A549 (cell line): ENCODE results near the gene SWSAP1. TPM values are rescaled to one million over a fixed set of nuclear protein-coding genes. Genes with fewer than 3 reads are reported as not detected.

Experiments
- ATAC-seq, 2 experiments: fragments of 200-7000 bp in 1 of 2; fragments of >200 bp in 1 of 2; cut with Nextera tagmentation in 1 of 2; cut with Tn5 transposase in 1 of 2; 3 replicates each; pipeline versions ENCODE4 v1.8.0 to v1.9.1; 2018 to 2020; ENCODE audit warnings: mild to moderate bottlenecking in 1 of 2, moderate library complexity in 1 of 2
- CTCF ChIA-PET: fragments of 300-600 bp; sonication (Branson Sonifier 250); formaldehyde crosslinking; extraction: SDS; loops from one replicate; lab custom pipeline; 2021; ENCODE audit warnings: antibody characterized with exemption, inconsistent platforms; lab: Yijun Ruan, JAX
- POLR2A ChIA-PET: fragments of 350-600 bp; formaldehyde crosslinking; extraction: SDS; loops from one replicate; lab custom pipeline; 2021; ENCODE audit warnings: antibody characterized with exemption, inconsistent platforms; lab: Yijun Ruan, JAX
- DNase-seq, 2 experiments: peaks; one replicate each; pipeline versions ENCODE4 v3.0.0 to v3.0.0-alpha.2; 2011 to 2016; ENCODE audit warnings: low read depth in 1 of 2, low spot score in 1 of 2
- FAIRE-seq: peaks from 2 replicates; lab custom pipeline; 2011; peaks lifted over from hg19 to GRCh38; lab: Jason Lieb, UNC
- H3K27ac ChIP-seq, 2 experiments: fragments of >200 bp; sonication (Bioruptor Twin); formaldehyde crosslinking; 3 replicates each; pipeline ENCODE4 v1.5.1; 2016 to 2017
- H3K4me1 ChIP-seq: fragments of >200 bp; sonication (Bioruptor Twin); formaldehyde crosslinking; 3 replicates; pipeline ENCODE4 v1.6.1; 2016
- H3K4me2 ChIP-seq: fragments of >200 bp; sonication (Bioruptor Twin); formaldehyde crosslinking; 3 replicates; pipeline ENCODE4 v1.6.1; 2016
- H3K4me3 ChIP-seq: fragments of >200 bp; sonication (Bioruptor Twin); formaldehyde crosslinking; 3 replicates; pipeline ENCODE4 v1.5.1; 2016
- H3K9me3 ChIP-seq: fragments of >200 bp; sonication (Bioruptor Twin); formaldehyde crosslinking; 3 replicates; pipeline ENCODE4 v1.6.1; 2016
- BCL3 ChIP-seq: fragments of >200 bp; sonication (Bioruptor Twin); formaldehyde crosslinking; IDR thresholded peaks from 3 replicates; pipeline ENCODE4 v1.6.1; 2016
- BHLHE40 ChIP-seq: IDR thresholded peaks from 2 replicates; pipeline ENCODE4 v1.6.1; 2012; ENCODE audit warnings: low read depth, low read length, inconsistent platforms
- CBX8 ChIP-seq: fragments of 200-600 bp; sonication (generic); IDR thresholded peaks from 2 replicates; pipeline ENCODE4 v1.6.1; 2016
- CEBPB ChIP-seq, 2 experiments: fragments of >200 bp in 1 of 2; sonication (Bioruptor Twin) in 1 of 2; formaldehyde crosslinking in 1 of 2; IDR thresholded peaks; 2 replicates each; pipeline ENCODE4 v1.6.1; 2012 to 2016
- EHMT2 ChIP-seq: fragments of 200-600 bp; sonication (generic); IDR thresholded peaks from 2 replicates; pipeline ENCODE4 v1.6.1; 2016; ENCODE audit warnings: antibody characterized with exemption, low read depth, mild to moderate bottlenecking, moderate library complexity
- ELK1 ChIP-seq: fragments of 150-350 bp; IDR thresholded peaks from 2 replicates; pipeline ENCODE4 v1.6.1; 2014; ENCODE audit warnings: low read depth, mild to moderate bottlenecking, low read length
- ESRRA ChIP-seq: fragments of 150-350 bp; IDR thresholded peaks from 2 replicates; pipeline ENCODE4 v1.6.1; 2014; ENCODE audit warnings: mild to moderate bottlenecking, low read length, borderline replicate concordance
- FOXS1 ChIP-seq: fragments of 250-450 bp; sonication (Bioruptor Pico); IDR thresholded peaks from 2 replicates; pipeline ENCODE4 v1.5.0; 2020; ENCODE audit warnings: mild to moderate bottlenecking, moderate library complexity
- HDAC2 ChIP-seq: fragments of 200-600 bp; sonication (generic); IDR thresholded peaks from 2 replicates; pipeline ENCODE4 v1.6.1; 2016
- HES2 ChIP-seq: fragments of >200 bp; sonication (Bioruptor Twin); formaldehyde crosslinking; IDR thresholded peaks from 2 replicates; pipeline ENCODE4 v1.6.1; 2016
- HOXA7 ChIP-seq: fragments of 250-450 bp; sonication (Bioruptor Pico); IDR thresholded peaks from 2 replicates; pipeline ENCODE4 v1.5.0; 2020; ENCODE audit warnings: mild to moderate bottlenecking, moderate library complexity
- HOXB13 ChIP-seq: fragments of 250-450 bp; sonication (Bioruptor Pico); IDR thresholded peaks from 2 replicates; pipeline ENCODE4 v1.5.0; 2020; ENCODE audit warnings: low read depth, mild to moderate bottlenecking, moderate library complexity
- HOXB5 ChIP-seq: fragments of 250-450 bp; sonication (Bioruptor Pico); IDR thresholded peaks from 2 replicates; pipeline ENCODE4 v1.5.0; 2020; ENCODE audit warnings: mild to moderate bottlenecking, moderate library complexity
- JUN ChIP-seq, 2 experiments: fragments of >200 bp; sonication (Bioruptor Twin); formaldehyde crosslinking; IDR thresholded peaks; 2 replicates in 1 of 2; 3 replicates in 1 of 2; pipeline ENCODE4 v1.6.1; 2016 to 2017
- KDM1A ChIP-seq: fragments of 200-600 bp; sonication (generic); IDR thresholded peaks from 2 replicates; pipeline ENCODE4 v1.6.1; 2016; ENCODE audit warnings: low read depth, mild to moderate bottlenecking
- KDM5A ChIP-seq: fragments of 200-600 bp; sonication (generic); IDR thresholded peaks from 2 replicates; pipeline ENCODE4 v1.6.1; 2016; ENCODE audit warnings: antibody characterized with exemption, mild to moderate bottlenecking
- MAX ChIP-seq: IDR thresholded peaks from 2 replicates; pipeline ENCODE4 v1.6.1; 2012
- NPAS2 ChIP-seq: fragments of 250-450 bp; sonication (Bioruptor Pico); IDR thresholded peaks from 2 replicates; pipeline ENCODE4 v1.8.0; 2022; ENCODE audit warnings: mild to moderate bottlenecking, moderate library complexity, borderline replicate concordance
- NR3C1 ChIP-seq: fragments of >200 bp; sonication (Bioruptor Twin); formaldehyde crosslinking; IDR thresholded peaks from 3 replicates; pipeline ENCODE4 v1.6.1; 2017
- PBX3 ChIP-seq: IDR thresholded peaks from 2 replicates; pipeline ENCODE4 v1.6.1; 2012
- PHF8 ChIP-seq: fragments of 200-600 bp; sonication (generic); IDR thresholded peaks from 2 replicates; pipeline ENCODE4 v1.6.1; 2016; ENCODE audit warnings: low read depth, mild to moderate bottlenecking, antibody characterized with exemption, moderate library complexity, borderline replicate concordance
- POLR2A ChIP-seq: IDR thresholded peaks from 2 replicates; pipeline ENCODE4 v1.6.1; 2012; ENCODE audit warnings: mild to moderate bottlenecking, low read length
- POLR2AphosphoS2 ChIP-seq: conservative IDR thresholded peaks from 2 replicates; pipeline ENCODE4 v1.6.1; 2012; ENCODE audit warnings: low read length, improper control_type of control experiment, inconsistent platforms
- RCOR1 ChIP-seq: fragments of 150-350 bp; IDR thresholded peaks from 2 replicates; pipeline ENCODE4 v1.6.1; 2014; ENCODE audit warnings: antibody characterized with exemption, low read length, low read depth
- REST ChIP-seq: fragments of 200-600 bp; sonication (generic); IDR thresholded peaks from 2 replicates; pipeline ENCODE4 v1.6.1; 2016; ENCODE audit warnings: antibody characterized with exemption, mild to moderate bottlenecking, moderate library complexity
- RFX5 ChIP-seq: fragments of 450-650 bp; IDR thresholded peaks from 2 replicates; pipeline ENCODE4 v1.7.1; 2014; ENCODE audit warnings: antibody characterized with exemption, mild to moderate bottlenecking, moderate library complexity
- SMC3 ChIP-seq: fragments of >200 bp; sonication (Bioruptor Twin); formaldehyde crosslinking; IDR thresholded peaks from 3 replicates; pipeline ENCODE4 v1.6.1; 2018; ENCODE audit warnings: inconsistent platforms
- TFCP2L1 ChIP-seq: fragments of 250-450 bp; sonication (Bioruptor Pico); IDR thresholded peaks from 2 replicates; pipeline ENCODE4 v1.5.0; 2021; ENCODE audit warnings: mild to moderate bottlenecking
- TP53 ChIP-seq: fragments of 250-450 bp; sonication (Bioruptor Pico); IDR thresholded peaks from 2 replicates; pipeline ENCODE4 v1.5.0; 2021; ENCODE audit warnings: mild to moderate bottlenecking, moderate library complexity
- USF2 ChIP-seq: fragments of 450-650 bp; IDR thresholded peaks from 2 replicates; pipeline ENCODE4 v1.6.1; 2014; ENCODE audit warnings: antibody characterized with exemption
- ZC3H11A ChIP-seq: fragments of 450-650 bp; IDR thresholded peaks from 2 replicates; pipeline ENCODE4 v1.6.1; 2014; ENCODE audit warnings: antibody characterized with exemption, mild to moderate bottlenecking
- ZNF302 ChIP-seq: fragments of 250-450 bp; sonication (Bioruptor Pico); IDR thresholded peaks from 2 replicates; pipeline ENCODE4 v1.9.0; 2021; ENCODE audit warnings: inconsistent platforms, mild to moderate bottlenecking, moderate library complexity
- WGBS: methylation state at CpG from one replicate; pipeline ENCODE4 v1.1.6; 2017; ENCODE audit errors: missing lambda C conversion rate; 5-methylcytosine and 5-hydroxymethylcytosine counted together
- polyA plus RNA-seq, 4 experiments: library from polyadenylated mRNA; depleted of rRNA in 3 of 4; stranded (reverse); fragments of >200 nt; fragmentation: RNase III in 1 of 4; extraction: RNeasy Plus Mini Kit Qiagen cat#74134 plus additional on column Dnase treatment in 1 of 4; gene quantifications; 2 replicates in 3 of 4; 3 replicates in 1 of 4; pipeline ENCODE4 v1.2.3, GENCODE V29; 2011 to 2017

The SWSAP1 gene
- polyA plus RNA-seq, 2 of the 4 experiments (the other 2 are of a cell fraction) = 1.3 to 1.5 TPM

- TF ChIP-seq BHLHE40 (no peak), HOXB5 (CRISPR knock-in tag) (no peak), SMC3 (no peak), JUN (IDR thresholded peaks at IDR 0.05) (no peak)
These were observed 1.1 kb upstream of the SWSAP1 start (continued) for GRCh38 chr19:11373166-11373884.

- ChIA-PET CTCF (interaction anchor here (0.7 to 4.9 kb wide), 6 partner anchors 8 to 112 kb away, joined by 3 to 28 read pairs (median 6); partner anchors contain the start of gene TSPAN16), POLR2A (interaction anchor here (0.9 to 2.3 kb wide), 12 partner anchors 11 to 210 kb away, joined by 3 to 32 read pairs (median 10); partner anchors contain the start of genes CCDC159, ECSIT, ODAD3 and PRKCSH)
- Histone ChIP-seq H3K27ac (peak overlapping the region; percentile 92 to 93; a peak in 5 of 6 replicates), H3K4me1 (peaks cover 40% of the 10 kb centered on the region), H3K4me2 (peak overlapping the region; percentile 93), H3K9me3 (no peaks in the 10 kb centered on the region), H3K4me3 (peak overlapping the region; percentile 47)
- ATAC-seq (no peak), DNase-seq (no peak), FAIRE-seq (no peak)
- WGBS = 60% methylated on average over 11 of the region's 11 CpGs
- TF ChIP-seq POLR2A (no peak), HOXA7 (no peak), KDM5A (no peak), PBX3 (no peak), NR3C1 (no peak), ZNF302 (CRISPR knock-in tag) (no peak), ELK1 (no peak), POLR2AphosphoS2 (no peak), CEBPB (IDR thresholded peaks at IDR 0.05) (no peak), RFX5 (no peak), USF2 (no peak), NPAS2 (CRISPR knock-in tag) (no peak), FOXS1 (CRISPR knock-in tag) (no peak), MAX (no peak), HES2 (no peak), BHLHE40 (no peak), ESRRA (no peak), RCOR1 (no peak), HDAC2 (peak; percentile 98), EHMT2 (no peak), BCL3 (no peak), TFCP2L1 (CRISPR knock-in tag) (no peak), HOXB13 (no peak), PHF8 (no peak), KDM1A (peak; percentile 99), ZC3H11A (no peak), TP53 (CRISPR knock-in tag) (0 out of 2 replicates have a peak, but pooled peaks have one; percentile 3), REST (no peak), CBX8 (no peak)
These were observed 507 bp upstream of the SWSAP1 start for GRCh38 chr19:11373885-11374432.
